Activated naive CD4-positive, alpha-beta T cell treated with anti-CD3 and anti-CD28 coated beads, Interleukin-2, amount 10 ng/mL, durations not matched to agents 7 days and 5 days (primary cell): ENCODE measurements around the gene BCL7C.
"Not testable (repeated sequence)": the region's sequence is repeated elsewhere in the genome, so short reads cannot be mapped to it uniquely, and the experiment has no call there.

ENCODE experiments used
- CTCF ChIA-PET: fragments of 350-600 bp; sonication (Branson Sonifier 250); formaldehyde crosslinking; loops from one replicate; lab custom pipeline; 2021; ENCODE audit warnings: antibody characterized with exemption; lab: Charles Lee
- DNase-seq: peaks from one replicate; pipeline ENCODE4 v3.0.0-alpha.2; 2020
- H3K27ac Mint-ChIP-seq: one replicate; pipeline ENCODE4 v1.8.0; 2021; ENCODE audit warnings: mild to moderate bottlenecking, moderate library complexity, mixed read lengths
- H3K27me3 Mint-ChIP-seq: one replicate; pipeline ENCODE4 v1.8.0; 2021; ENCODE audit warnings: mild to moderate bottlenecking, mixed read lengths
- H3K36me3 Mint-ChIP-seq: one replicate; pipeline ENCODE4 v1.8.0; 2021; ENCODE audit warnings: mixed read lengths
- H3K4me1 Mint-ChIP-seq: one replicate; pipeline ENCODE4 v1.8.0; 2021; ENCODE audit warnings: mixed read lengths
- H3K4me3 Mint-ChIP-seq: one replicate; pipeline ENCODE4 v1.8.0; 2021; ENCODE audit warnings: mild to moderate bottlenecking, moderate library complexity, mixed read lengths
- H3K9me3 Mint-ChIP-seq: one replicate; pipeline ENCODE4 v1.8.0; 2021; ENCODE audit warnings: mixed read lengths

BCL7C gene

GRCh38 chr16:30896261-30896888 lies 2.5 kb upstream of the BCL7C start, which contains the start of gene CTF1:
Gene CTF1, plus strand, starts transcription at chr16:30896614. Its CDS starts 30 bp downstream, at chr16:30896644.
- Mint-ChIP-seq H3K4me1 (peaks cover 67% of the 10 kb centered on the region), H3K27ac (peak within 1 kb of the TSS; percentile 73), H3K9me3 (no peaks in the 10 kb centered on the region), H3K27me3 (no peaks in the 10 kb centered on the region), H3K36me3 (peaks cover 8% of the 10 kb centered on the region), H3K4me3 (peak within 1 kb of the TSS; percentile 51)
- DNase-seq: peak; percentile 23
- CTCF ChIA-PET: interaction anchor here (4.1 kb wide), 1 partner anchor 52 kb away, joined by 14 read pairs; no protein-coding TSS in a partner anchor

- Mint-ChIP-seq H3K27me3 (no peaks in the 10 kb centered on the region), H3K9me3 (no peaks in the 10 kb centered on the region), H3K27ac (peak overlapping the region; percentile 73), H3K4me3 (peak overlapping the region; percentile 13), H3K4me1 (peaks cover 63% of the 10 kb centered on the region), H3K36me3 (peaks cover 8% of the 10 kb centered on the region)
- CTCF ChIA-PET: interaction anchor here (4.1 kb wide), 1 partner anchor 51 kb away, joined by 14 read pairs; no protein-coding TSS in a partner anchor
- DNase-seq: no peak
Observed at GRCh38 chr16:30895627-30896260, 1.9 kb upstream of the BCL7C start.

GRCh38 chr16:30894540-30895368 lies 877 bp upstream of the BCL7C start:
- peak overlapping the region; percentile 87 for H3K27ac Mint-ChIP-seq
- peak overlapping the region; percentile 75 for H3K4me3 Mint-ChIP-seq
- H3K36me3 Mint-ChIP-seq: peaks cover 13% of the 10 kb centered on the region
- peaks cover 54% of the 10 kb centered on the region for H3K4me1 Mint-ChIP-seq
- no peaks in the 10 kb centered on the region for H3K27me3 Mint-ChIP-seq
- CTCF ChIA-PET: interaction anchor here (4.1 kb wide), 1 partner anchor 50 kb away, joined by 14 read pairs; no protein-coding TSS in a partner anchor
- no peak for DNase-seq
- H3K9me3 Mint-ChIP-seq: no peaks in the 10 kb centered on the region

DNA sequence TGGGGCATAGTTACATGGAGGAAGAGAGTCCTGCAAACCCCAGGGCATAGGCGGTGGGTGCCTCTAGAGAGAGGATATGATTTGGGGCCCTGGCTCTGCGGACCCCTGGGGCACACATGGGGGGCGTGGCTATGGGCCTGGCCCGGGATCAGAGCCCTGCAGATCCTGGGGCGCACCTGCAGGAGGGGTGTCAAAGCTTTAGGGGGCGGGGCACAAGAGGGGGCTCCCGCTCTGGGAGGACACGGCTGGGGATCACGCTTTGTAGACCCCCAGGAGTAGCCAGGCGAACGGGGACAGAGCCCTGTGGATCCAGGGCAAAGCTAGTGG lies 497 bp downstream of the BCL7C start:
- Mint-ChIP-seq H3K4me3 (peak overlapping the region; percentile 87), H3K36me3 (peaks cover 22% of the 10 kb centered on the region), H3K27me3 (no peaks in the 10 kb centered on the region), H3K9me3 (no peaks in the 10 kb centered on the region), H3K4me1 (peaks cover 56% of the 10 kb centered on the region), H3K27ac (peak overlapping the region; percentile 66)
- peak; percentile 61 for DNase-seq
- CTCF ChIA-PET: interaction anchor here (2.1 kb wide), 1 partner anchor 8 kb away, joined by 7 read pairs; no protein-coding TSS in a partner anchor

- Mint-ChIP-seq H3K9me3 (no peaks in the 10 kb centered on the region), H3K27me3 (no peaks in the 10 kb centered on the region)
Observed at GRCh38 chr16:30892670-30893416, 1.0 kb downstream of the BCL7C start.

GRCh38 chr16:30891043-30891823 lies 2.6 kb downstream of the BCL7C start:
- H3K9me3 Mint-ChIP-seq, H3K27me3 Mint-ChIP-seq, DNase-seq, CTCF ChIA-PET, H3K27ac Mint-ChIP-seq: not testable (repeated sequence)
- H3K36me3 Mint-ChIP-seq: peaks cover 24% of the 10 kb centered on the region
- peaks cover 44% of the 10 kb centered on the region for H3K4me1 Mint-ChIP-seq
- peak overlapping the region; percentile 5 for H3K4me3 Mint-ChIP-seq

More at GRCh38 chr16:30892670-30893416, 1.0 kb downstream of the BCL7C start:
- peaks cover 56% of the 10 kb centered on the region for H3K4me1 Mint-ChIP-seq
- peaks cover 22% of the 10 kb centered on the region for H3K36me3 Mint-ChIP-seq
- CTCF ChIA-PET: interaction anchor here (0.9 to 2.1 kb wide), 4 partner anchors 9 to 48 kb away, joined by 3 to 7 read pairs (median 4); no protein-coding TSS in a partner anchor
- DNase-seq: peak; percentile 27
- peak overlapping the region; percentile 66 for H3K27ac Mint-ChIP-seq
- peak overlapping the region; percentile 87 for H3K4me3 Mint-ChIP-seq

GRCh38 chr16:30889721-30890120 lies 4.2 kb downstream of the BCL7C start:
- no peaks in the 10 kb centered on the region for H3K27me3 Mint-ChIP-seq
- peak overlapping the region; percentile 26 for H3K4me3 Mint-ChIP-seq
- peaks cover 32% of the 10 kb centered on the region for H3K36me3 Mint-ChIP-seq
- no peak overlapping the region for H3K27ac Mint-ChIP-seq
- CTCF ChIA-PET: no interaction called here
- peaks cover 29% of the 10 kb centered on the region for H3K4me1 Mint-ChIP-seq
- DNase-seq: no peak
- no peaks in the 10 kb centered on the region for H3K9me3 Mint-ChIP-seq

- peaks cover 23% of the 10 kb centered on the region for H3K4me1 Mint-ChIP-seq
- no peak overlapping the region for H3K4me3 Mint-ChIP-seq
- DNase-seq: no peak
- no peaks in the 10 kb centered on the region for H3K27me3 Mint-ChIP-seq
- CTCF ChIA-PET: interaction anchor here (1.9 kb wide), 1 partner anchor 44 kb away, joined by 4 read pairs; no protein-coding TSS in a partner anchor
- no peaks in the 10 kb centered on the region for H3K9me3 Mint-ChIP-seq
- H3K27ac Mint-ChIP-seq: no peak overlapping the region
- peaks cover 33% of the 10 kb centered on the region for H3K36me3 Mint-ChIP-seq
Observed at GRCh38 chr16:30888856-30889499, 4.9 kb downstream of the BCL7C start.

GRCh38 chr16:30887927-30888326 lies 6.0 kb downstream of the BCL7C start:
- no peak overlapping the region for H3K4me3 Mint-ChIP-seq
- no peaks in the 10 kb centered on the region for H3K9me3 Mint-ChIP-seq
- H3K36me3 Mint-ChIP-seq: peaks cover 33% of the 10 kb centered on the region
- DNase-seq: no peak
- no peaks in the 10 kb centered on the region for H3K27me3 Mint-ChIP-seq
- H3K4me1 Mint-ChIP-seq: peaks cover 21% of the 10 kb centered on the region
- no peak overlapping the region for H3K27ac Mint-ChIP-seq
- CTCF ChIA-PET: interaction anchor here (0.6 to 1.9 kb wide), 2 partner anchors 43 to 389 kb away, joined by 3 to 4 read pairs; no protein-coding TSS in a partner anchor

- DNase-seq: no peak
- Mint-ChIP-seq H3K9me3 (no peaks in the 10 kb centered on the region), H3K27ac (peak overlapping the region; percentile 60), H3K4me1 (peaks cover 26% of the 10 kb centered on the region), H3K27me3 (no peaks in the 10 kb centered on the region), H3K4me3 (no peak overlapping the region), H3K36me3 (peaks cover 39% of the 10 kb centered on the region)
- CTCF ChIA-PET: interaction anchor here (1.3 kb wide), 1 partner anchor 16 kb away, joined by 3 read pairs; no protein-coding TSS in a partner anchor
Observed at GRCh38 chr16:30886145-30886544, 7.7 kb downstream of the BCL7C start.

DNA sequence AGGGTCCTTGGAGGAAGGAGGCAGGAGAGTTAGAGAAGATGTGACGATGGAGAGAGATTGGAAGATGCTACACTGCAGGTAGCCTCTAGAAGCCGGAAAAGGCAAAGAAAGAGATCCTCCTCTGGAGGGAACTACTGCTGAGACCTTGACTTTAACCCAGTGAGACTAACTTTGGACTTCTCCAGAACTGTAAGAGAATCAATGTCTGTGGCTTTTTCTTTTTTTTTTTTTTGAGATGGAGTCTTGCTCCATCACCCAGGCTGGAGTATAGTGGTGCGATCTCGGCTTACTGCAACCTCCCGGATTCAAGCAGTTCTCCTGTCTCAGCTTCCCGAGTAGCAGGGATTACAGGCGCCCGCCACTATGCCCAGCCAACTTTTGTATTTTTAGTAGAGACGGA lies 8.7 kb downstream of the BCL7C start:
- no peak overlapping the region for H3K27ac Mint-ChIP-seq
- peaks cover 29% of the 10 kb centered on the region for H3K4me1 Mint-ChIP-seq
- H3K9me3 Mint-ChIP-seq: no peaks in the 10 kb centered on the region
- no peak for DNase-seq
- H3K4me3 Mint-ChIP-seq: no peak overlapping the region
- CTCF ChIA-PET: interaction anchor here (1.3 kb wide), 1 partner anchor 17 kb away, joined by 3 read pairs; no protein-coding TSS in a partner anchor
- peaks cover 41% of the 10 kb centered on the region for H3K36me3 Mint-ChIP-seq
- no peaks in the 10 kb centered on the region for H3K27me3 Mint-ChIP-seq

GRCh38 chr16:30884760-30885159 lies 9.1 kb downstream of the BCL7C start:
- peaks cover 29% of the 10 kb centered on the region for H3K4me1 Mint-ChIP-seq
- peaks cover 41% of the 10 kb centered on the region for H3K36me3 Mint-ChIP-seq
- DNase-seq: no peak
- no peak overlapping the region for H3K4me3 Mint-ChIP-seq
- no peaks in the 10 kb centered on the region for H3K27me3 Mint-ChIP-seq
- no peaks in the 10 kb centered on the region for H3K9me3 Mint-ChIP-seq
- CTCF ChIA-PET: interaction anchor here (0.9 to 2.0 kb wide), 3 partner anchors 17 to 57 kb away, joined by 3 to 4 read pairs (median 3); no protein-coding TSS in a partner anchor
- H3K27ac Mint-ChIP-seq: no peak overlapping the region
